GM18867 (cell line): ENCODE measurements around the gene MAST4.
A peak's percentile ranks its signal among the peaks of the same experiment; 100 is the strongest.

Source experiments
- ATAC-seq: cut with Tn5 transposase; IDR thresholded peaks from one replicate; pipeline ENCODE4 v1.9.1; 2021; ENCODE audit warnings: mild to moderate bottlenecking, moderate library complexity; ENCODE audit not compliant: unreplicated experiment

The MAST4 gene

GRCh38 chr5:67059744-67060490, 463.7 kb downstream of the MAST4 start:
- no peak for ATAC-seq

GRCh38 chr5:67061511-67061910, 465.3 kb downstream of the MAST4 start:
- no peak for ATAC-seq

- no peak for ATAC-seq
Measured at GRCh38 chr5:67063055-67063454, 466.9 kb downstream of the MAST4 start.

GRCh38 chr5:67063791-67064190, 467.6 kb downstream of the MAST4 start:
- ATAC-seq: no peak

DNA sequence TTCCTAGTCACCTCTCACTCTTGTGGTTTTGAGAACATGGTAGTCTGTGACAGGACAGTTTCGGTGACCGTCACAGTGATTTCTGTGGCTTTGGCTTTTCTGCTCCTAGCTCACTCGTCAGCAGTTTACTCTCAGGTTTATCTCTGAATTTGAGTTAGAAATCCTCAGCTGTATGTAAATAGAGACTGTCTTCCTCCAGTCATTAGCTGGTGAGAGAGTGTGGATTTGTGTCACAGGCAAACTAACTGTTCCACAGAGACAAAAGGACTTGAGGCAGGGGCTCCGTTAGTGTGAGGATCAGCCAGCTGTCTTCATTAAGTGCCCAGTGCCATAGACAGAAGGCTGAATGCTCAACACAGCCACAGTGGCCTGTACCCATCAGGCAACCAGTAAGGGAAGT, 469.0 kb downstream of the MAST4 start:
- ATAC-seq: peak; percentile 63

DNA sequence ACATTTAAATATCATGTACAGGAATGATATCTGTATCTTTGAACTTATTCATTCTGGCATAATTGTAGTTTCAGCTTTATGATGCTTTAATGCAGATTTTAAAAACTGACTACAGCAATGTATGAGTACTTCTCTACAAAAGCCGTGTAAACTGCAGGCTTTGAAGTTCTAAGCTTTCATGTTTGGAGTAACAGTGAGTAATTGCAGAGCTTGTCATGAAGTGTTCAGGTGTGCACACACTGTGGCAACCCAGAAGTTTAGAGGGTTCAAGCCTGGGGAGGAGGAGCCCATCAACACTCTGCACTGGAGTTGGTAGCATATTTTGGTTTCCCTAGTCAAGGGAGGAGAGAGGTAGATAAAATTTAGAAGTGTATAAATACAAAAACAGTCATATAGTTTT, 469.5 kb downstream of the MAST4 start:
- no peak for ATAC-seq

GRCh38 chr5:67066815-67067214, 470.6 kb downstream of the MAST4 start:
- ATAC-seq: no peak

GRCh38 chr5:67073045-67073680, 477.0 kb downstream of the MAST4 start:
- ATAC-seq: no peak

DNA sequence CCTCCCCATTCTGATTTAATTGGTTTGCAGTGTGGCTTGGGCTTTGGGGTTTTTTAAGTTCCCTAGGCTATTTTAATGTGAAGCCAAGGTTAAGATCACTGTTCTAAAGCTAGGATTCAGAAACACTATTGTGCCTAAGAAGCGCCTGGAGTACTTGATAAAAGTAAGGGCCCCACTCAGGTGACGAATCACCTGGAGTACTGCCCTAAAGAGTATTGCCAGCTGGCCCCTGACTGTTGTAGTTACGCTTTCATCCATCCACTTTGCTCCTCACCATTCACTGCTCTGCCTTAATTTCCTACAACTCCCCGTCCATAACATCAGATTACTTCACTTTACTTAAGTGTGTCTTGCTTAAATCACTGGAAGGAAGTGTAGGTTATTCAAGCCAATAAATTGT, 481.1 kb downstream of the MAST4 start:
- no peak for ATAC-seq

DNA sequence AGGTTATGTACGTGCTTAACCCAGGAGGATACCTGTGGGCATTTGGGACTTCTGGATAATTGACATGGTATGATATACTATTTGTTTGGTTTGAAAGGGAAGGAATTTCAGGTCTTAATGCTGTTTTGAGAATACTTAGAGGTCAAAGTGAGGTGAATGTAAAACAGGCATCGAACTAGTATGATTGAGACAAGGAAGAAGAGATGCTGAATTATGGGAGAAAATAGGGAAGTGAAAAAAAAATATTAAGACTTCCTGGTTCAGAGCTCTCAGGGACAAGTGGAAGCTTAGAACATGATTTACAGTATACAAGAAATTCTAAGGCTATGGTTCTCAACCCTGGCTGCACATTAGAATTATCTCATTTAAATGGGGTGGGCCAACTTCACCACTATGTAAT, 485.1 kb downstream of the MAST4 start:
- no peak for ATAC-seq

GRCh38 chr5:67082941-67083340, 486.7 kb downstream of the MAST4 start:
- ATAC-seq: no peak

DNA sequence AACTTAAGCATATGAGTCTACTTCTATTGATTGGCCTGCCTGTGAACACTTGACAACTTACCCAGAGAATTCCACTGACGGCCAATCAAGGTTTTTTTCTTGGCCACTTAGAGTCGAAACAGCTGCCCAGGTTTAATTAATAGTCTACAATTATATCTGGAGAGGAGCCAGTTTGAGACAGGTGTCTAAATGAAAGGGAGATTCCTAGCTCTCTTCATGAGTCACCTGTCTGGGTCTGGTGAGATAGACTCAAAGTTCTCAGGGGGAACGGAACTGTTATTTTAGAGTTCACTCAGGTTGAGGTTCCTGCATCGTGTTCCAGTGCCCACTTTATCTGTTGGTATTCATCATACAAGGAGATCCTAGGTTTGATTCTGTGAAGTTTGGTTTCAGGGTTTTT, 489.4 kb downstream of the MAST4 start:
- ATAC-seq: no peak

DNA sequence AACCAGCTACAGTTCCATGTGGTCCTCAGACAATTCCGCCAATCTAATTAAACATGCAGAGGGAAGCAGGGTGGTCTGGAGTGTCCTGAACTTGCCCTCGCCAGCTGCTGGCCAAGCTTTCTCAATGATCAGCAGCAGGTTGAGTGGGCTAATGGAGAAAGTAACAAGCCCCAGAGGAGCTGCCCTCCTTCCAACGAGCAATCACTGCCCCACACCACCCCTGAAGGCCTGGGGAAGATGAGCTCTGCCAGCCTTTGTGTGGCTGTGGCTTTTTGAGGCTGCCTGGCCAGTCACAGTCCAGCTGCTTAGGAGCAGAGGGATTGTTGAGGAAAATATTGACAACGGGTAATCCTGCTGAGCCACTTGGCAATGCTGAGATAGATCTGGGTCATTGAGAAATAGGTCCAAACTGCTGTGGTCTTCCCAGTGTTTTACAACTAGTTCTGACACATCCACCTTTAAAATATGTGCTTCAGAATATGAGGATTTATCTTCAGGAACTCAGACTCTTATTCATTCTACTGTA, 493.1 kb downstream of the MAST4 start:
- ATAC-seq: no peak

GRCh38 chr5:67090040-67090439, 493.8 kb downstream of the MAST4 start:
- ATAC-seq: no peak

GRCh38 chr5:67090593-67090992, 494.4 kb downstream of the MAST4 start:
- ATAC-seq: no peak

GRCh38 chr5:67092535-67092934, 496.3 kb downstream of the MAST4 start:
- no peak for ATAC-seq

- ATAC-seq: no peak
Measured at GRCh38 chr5:67093279-67093678, 497.1 kb downstream of the MAST4 start.

DNA sequence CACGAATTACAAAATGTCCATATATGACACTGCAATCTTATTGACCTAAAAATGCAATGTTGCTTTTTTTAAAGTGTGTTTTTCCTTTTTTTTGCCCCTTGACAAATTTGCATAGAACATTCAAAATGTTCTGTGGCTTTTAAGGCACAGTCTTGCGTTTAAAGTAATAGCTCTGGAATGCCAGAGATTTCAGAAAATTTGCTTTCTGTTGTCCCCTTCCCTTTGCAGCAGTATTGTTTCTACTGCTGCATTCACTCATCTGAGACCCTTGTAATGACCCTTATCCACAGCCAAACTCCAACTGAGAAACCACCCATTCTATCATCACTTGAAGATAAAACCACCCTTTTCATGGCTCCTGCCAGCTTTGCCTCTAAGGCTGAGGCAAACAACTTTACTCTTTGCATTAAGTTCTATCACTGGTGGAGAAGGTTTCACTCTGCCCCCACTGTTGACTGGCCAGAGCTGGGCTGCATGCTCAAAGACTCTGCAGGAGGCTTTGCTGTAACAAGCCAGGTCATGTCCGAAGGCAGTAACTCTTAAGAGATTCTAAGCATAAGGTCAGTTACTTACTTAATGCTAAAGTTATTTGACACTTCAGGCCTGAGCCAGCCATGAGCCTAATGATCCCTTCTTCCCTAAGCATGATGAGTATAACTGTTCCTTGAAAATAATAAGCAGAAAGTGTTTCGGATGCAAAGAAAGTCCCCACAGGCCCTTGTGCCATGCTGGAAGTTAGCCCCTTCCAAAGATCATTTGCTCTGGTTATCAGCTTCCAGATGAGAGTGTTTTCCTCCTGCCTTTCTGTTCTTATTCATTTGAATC, 498.5 kb downstream of the MAST4 start:
- no peak for ATAC-seq

DNA sequence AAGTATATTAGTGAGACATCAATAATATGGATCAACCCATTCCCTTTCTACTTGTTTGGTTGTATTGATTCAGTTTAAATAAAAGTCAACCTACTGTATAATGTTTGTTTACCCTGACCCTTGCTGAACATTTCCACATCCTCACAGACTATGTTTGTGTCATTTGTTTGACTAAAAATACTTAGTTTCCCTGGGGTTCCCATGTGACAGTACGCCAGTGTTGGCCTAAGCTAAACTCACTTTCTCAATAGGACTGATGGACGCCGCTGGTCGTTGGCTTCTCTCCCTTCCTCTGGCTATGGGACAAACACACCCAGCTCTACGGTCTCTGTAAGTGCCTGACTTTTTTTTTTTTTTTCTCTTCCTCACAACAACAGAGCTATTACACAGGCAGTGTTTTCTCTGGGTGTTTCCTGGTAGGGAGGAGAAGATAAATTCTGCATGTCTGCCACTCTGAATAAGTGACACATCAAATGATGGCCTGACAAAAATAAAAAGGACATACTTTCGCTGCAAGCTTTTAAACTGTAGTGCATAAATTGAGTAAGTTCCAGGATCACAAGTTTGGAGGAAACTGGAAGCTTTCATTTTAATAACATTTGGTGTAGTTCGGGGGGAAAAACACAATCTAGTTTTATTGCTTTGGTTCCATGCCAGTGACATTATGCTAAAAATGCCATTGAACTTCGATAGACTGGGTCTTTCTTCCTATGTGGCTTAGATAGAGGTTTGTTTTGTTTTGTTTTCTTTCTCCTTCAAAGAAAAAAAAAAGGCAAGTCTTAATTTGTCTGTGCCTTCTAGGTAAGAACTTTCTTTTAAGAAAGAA, 499.4 kb downstream of the MAST4 start:
- no peak for ATAC-seq

- ATAC-seq: no peak
Measured at GRCh38 chr5:67098656-67099055, 502.5 kb downstream of the MAST4 start.

DNA sequence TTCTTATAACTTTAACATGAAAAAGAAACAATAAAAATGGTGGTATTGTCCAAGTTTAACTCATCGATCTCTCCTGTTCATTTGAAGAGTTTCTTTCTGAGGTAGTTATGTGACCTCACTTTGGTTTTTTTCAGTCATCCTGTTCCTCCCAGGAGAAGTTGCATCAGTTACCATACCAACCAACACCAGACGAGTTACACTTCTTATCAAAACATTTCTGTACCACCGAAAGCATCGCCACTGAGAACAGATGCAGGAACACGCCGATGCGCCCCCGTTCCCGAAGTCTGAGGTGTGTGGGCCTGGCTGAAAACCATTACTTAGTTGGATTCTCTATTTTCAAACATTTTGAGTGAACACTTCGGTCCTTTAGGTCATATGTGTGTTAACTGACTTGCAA, 504.1 kb downstream of the MAST4 start:
- ATAC-seq: no peak
